NT2/D1 (cell line): ENCODE data around the gene ZNF70.

Source experiments
- DNase-seq: peaks from one replicate; pipeline ENCODE4 v3.0.0-alpha.2; 2011; ENCODE audit warnings: low read depth, low spot score
- H3K27me3 ChIP-seq: 2 replicates; pipeline ENCODE4 v1.6.0; 2011; ENCODE audit warnings: mild to moderate bottlenecking; ENCODE audit not compliant: insufficient read length, insufficient read depth
- H3K36me3 ChIP-seq: 2 replicates; pipeline ENCODE4 v1.6.1; 2011; ENCODE audit warnings: mild to moderate bottlenecking, low read length, mixed read lengths; ENCODE audit not compliant: insufficient read depth, insufficient read length
- H3K4me1 ChIP-seq: 2 replicates; pipeline ENCODE4 v1.5.1; 2011; ENCODE audit not compliant: insufficient read depth, insufficient read length
- H3K4me3 ChIP-seq: 2 replicates; pipeline ENCODE4 v1.5.1; 2011; ENCODE audit warnings: low read depth; ENCODE audit not compliant: insufficient read length
- H3K9ac ChIP-seq: 2 replicates; pipeline ENCODE4 v1.6.0; 2011; ENCODE audit warnings: low read depth; ENCODE audit not compliant: insufficient read length
- H3K9me3 ChIP-seq: 2 replicates; pipeline ENCODE4 v1.5.1; 2011; ENCODE audit warnings: mild to moderate bottlenecking, low read length; ENCODE audit not compliant: insufficient read depth
- SUZ12 ChIP-seq: IDR thresholded peaks from 2 replicates; pipeline ENCODE4 v1.6.1; 2011; ENCODE audit not compliant: insufficient read length, insufficient read depth; ENCODE audit errors: extremely low read depth
- YY1 ChIP-seq: IDR thresholded peaks from 2 replicates; pipeline ENCODE4 v1.6.1; 2011; ENCODE audit not compliant: insufficient read length, insufficient read depth
- ZNF274 ChIP-seq: IDR thresholded peaks from 2 replicates; pipeline ENCODE4 v1.6.1; 2011; ENCODE audit warnings: mild to moderate bottlenecking, low read depth, low read length

The ZNF70 gene

DNA sequence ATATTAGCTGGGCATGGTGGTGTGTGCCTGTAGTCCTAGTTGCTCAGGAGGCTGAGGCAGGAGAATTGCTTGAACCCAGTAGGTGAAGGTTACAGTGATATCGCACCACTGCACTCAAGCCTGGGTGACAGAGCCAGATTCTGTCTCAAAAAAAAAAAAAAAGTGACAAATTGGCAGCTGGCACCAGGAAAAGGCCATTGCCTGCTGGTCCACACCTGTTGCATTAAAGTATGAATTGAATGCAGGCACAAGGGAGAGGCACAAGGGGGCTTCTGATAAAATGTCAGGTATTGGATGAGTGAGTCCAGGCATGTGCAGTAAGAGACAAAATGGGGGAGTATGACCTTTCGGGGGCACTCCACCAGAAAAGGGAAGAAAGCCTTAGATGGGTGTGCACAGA, 28.2 kb downstream of the ZNF70 start:
- H3K4me3 ChIP-seq = no peak overlapping the region
- no peaks in the 10 kb centered on the region for H3K4me1 ChIP-seq
- H3K36me3 ChIP-seq = no peaks in the 10 kb centered on the region
- H3K9me3 ChIP-seq = no peaks in the 10 kb centered on the region
- no peaks in the 10 kb centered on the region for H3K27me3 ChIP-seq
- TF ChIP-seq YY1 (no peak), SUZ12 (no peak), ZNF274 (no peak)
- no peak for DNase-seq
- no peak overlapping the region for H3K9ac ChIP-seq

GRCh38 chr22:23722160-23722559, 28.8 kb downstream of the ZNF70 start:
- DNase-seq = no peak
- TF ChIP-seq ZNF274 (no peak), YY1 (no peak), SUZ12 (no peak)
- Histone ChIP-seq H3K9me3 (no peaks in the 10 kb centered on the region), H3K9ac (no peak overlapping the region), H3K4me1 (no peaks in the 10 kb centered on the region), H3K36me3 (no peaks in the 10 kb centered on the region), H3K27me3 (no peaks in the 10 kb centered on the region), H3K4me3 (no peak overlapping the region)

DNA sequence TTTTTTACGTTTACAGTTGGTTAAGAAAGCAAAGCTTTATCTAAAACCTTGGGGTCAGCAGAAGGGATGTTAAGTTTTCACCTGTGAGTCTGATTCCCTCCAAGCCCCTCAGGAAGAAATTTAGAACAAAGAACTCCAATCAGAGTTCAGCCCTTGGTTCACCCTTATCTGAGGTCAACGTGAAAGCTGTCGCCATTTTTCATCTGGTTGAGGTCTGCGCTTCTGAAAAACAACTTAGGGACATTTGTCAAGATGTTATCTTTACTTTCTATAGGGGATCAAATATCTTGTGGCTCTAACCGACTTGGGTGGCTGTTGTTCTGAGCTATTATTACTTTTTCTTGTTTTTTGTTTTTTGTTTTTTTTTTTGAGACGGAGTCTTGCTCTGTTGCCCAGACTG, 30.1 kb downstream of the ZNF70 start:
- TF ChIP-seq ZNF274 (no peak), YY1 (no peak), SUZ12 (no peak)
- DNase-seq = no peak
- Histone ChIP-seq H3K9ac (no peak overlapping the region), H3K4me1 (no peaks in the 10 kb centered on the region), H3K36me3 (no peaks in the 10 kb centered on the region), H3K9me3 (no peaks in the 10 kb centered on the region), H3K4me3 (no peak overlapping the region), H3K27me3 (no peaks in the 10 kb centered on the region)

DNA sequence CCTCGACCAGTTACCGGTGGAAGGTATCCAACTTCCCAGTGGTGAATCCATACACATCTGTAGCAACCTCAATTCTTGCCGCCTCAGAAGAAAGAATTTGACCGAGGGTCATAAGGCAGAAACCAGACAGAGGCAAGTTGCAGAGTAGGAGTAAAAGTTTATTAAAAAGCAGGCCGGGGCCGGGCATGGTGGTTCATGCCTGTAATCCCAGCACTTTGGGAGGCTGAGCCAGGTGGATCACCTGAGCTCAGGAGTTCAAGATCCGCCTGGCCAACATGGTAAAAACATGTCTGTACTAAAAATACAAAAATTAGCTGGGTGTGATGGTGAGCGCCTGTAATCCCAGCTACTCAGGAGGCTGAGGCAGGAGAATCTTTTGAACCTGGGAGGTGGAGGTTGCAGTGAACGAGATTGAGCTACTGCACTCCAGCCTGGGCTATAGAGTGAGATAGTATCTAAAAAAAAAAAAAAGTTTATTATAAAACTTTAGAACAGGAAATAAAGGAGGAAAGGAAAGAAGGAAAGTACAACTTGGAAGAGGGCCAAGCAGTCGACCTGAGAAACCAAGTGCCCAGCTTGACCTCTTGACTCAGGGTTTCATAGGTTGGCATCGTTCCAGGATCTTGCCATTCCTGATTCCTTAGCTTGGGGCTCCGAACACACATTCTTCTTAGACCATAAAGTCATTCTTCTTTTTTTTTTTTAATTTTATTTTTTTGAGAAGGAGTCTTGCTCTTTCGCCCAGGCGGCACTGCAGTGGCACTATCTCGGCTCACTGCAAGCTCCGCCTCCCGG, 32.3 kb downstream of the ZNF70 start:
- no peak for DNase-seq
- TF ChIP-seq YY1 (no peak), ZNF274 (no peak), SUZ12 (no peak)

DNA sequence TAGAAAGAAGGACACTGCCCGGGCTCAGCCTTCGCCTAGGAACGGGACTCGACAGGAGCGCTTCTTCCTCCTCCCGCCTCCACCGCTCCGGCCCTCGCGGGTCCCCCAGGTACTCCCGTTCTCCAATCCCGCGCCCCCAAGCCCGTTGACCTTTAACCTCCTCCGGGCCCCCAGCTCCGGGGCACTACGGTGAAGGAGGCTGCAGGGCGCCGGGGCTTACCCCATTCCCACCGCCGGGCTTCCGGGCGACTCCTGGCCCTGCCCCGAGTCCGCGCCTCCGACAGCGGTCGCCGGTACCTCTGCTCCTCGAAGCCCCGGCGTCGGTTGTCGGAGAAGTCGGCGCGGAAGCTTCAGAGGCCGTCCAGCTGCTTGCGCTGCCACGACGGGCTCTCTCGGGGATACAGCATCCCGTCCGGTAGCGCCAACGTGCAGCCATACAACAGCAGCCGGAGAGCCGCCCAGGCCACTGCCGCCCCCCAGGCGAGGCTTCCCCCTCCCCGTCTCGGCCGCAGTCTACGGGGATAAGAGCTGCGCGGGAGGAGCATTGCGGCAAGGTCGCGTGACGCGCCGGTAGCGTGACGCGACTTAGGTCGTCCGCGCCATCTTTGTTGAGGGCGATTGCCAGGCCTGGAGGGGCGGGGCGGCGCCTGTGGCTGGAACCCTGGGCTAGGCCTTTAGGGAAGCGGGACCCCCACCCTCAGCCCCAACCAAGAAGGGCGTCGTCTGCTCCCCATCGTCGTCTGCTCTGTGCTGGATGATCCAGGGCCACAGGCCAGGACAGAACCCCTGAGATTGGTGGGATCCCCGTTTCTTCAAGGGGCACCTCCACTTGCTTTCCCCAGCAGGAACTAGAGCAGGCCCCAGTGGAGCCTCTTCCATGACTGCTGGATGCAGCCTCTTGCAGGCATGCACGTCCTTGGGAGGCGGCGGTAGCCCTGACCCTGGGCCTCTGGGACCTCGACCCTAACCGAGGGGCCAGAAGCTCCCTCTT, 33.8 kb downstream of the ZNF70 start:
- peak; percentile 47 for DNase-seq
- H3K4me1 ChIP-seq = no peaks in the 10 kb centered on the region
- peak overlapping the region; percentile 63 for H3K4me3 ChIP-seq
- H3K9me3 ChIP-seq = no peaks in the 10 kb centered on the region
- peak; percentile 89 for TF ChIP-seq YY1
- TF ChIP-seq ZNF274 = no peak
- TF ChIP-seq SUZ12 = no peak
- no peaks in the 10 kb centered on the region for H3K27me3 ChIP-seq
- peak overlapping the region; percentile 79 for H3K9ac ChIP-seq
- peaks cover 15% of the 10 kb centered on the region for H3K36me3 ChIP-seq

More for the DNA sequence above, 32.3 kb downstream of the ZNF70 start:
- Histone ChIP-seq H3K9me3 (no peaks in the 10 kb centered on the region), H3K36me3 (peaks cover 9% of the 10 kb centered on the region), H3K4me3 (no peak overlapping the region), H3K4me1 (no peaks in the 10 kb centered on the region), H3K9ac (no peak overlapping the region), H3K27me3 (no peaks in the 10 kb centered on the region)

- Histone ChIP-seq H3K27me3 (no peaks in the 10 kb centered on the region), H3K9me3 (no peaks in the 10 kb centered on the region), H3K9ac (no peak overlapping the region), H3K36me3 (peaks cover 15% of the 10 kb centered on the region), H3K4me1 (no peaks in the 10 kb centered on the region), H3K4me3 (no peak overlapping the region)
- no peak for DNase-seq
- TF ChIP-seq YY1 (no peak), SUZ12 (no peak), ZNF274 (no peak)
These were observed 35.0 kb downstream of the ZNF70 start for GRCh38 chr22:23715806-23716375.
